GM12874 (cell line): ENCODE measurements around the gene KLF13.

Experiments used
- TF ChIP-seq, protein P1 (sequence below): IDR thresholded peaks from 2 replicates; pipeline ENCODE4 v1.5.1; 2011; ENCODE audit warnings: low read depth, mild to moderate bottlenecking, control low read depth, low read length, moderate library complexity; ENCODE audit not compliant: insufficient read depth

KLF13 gene

DNA sequence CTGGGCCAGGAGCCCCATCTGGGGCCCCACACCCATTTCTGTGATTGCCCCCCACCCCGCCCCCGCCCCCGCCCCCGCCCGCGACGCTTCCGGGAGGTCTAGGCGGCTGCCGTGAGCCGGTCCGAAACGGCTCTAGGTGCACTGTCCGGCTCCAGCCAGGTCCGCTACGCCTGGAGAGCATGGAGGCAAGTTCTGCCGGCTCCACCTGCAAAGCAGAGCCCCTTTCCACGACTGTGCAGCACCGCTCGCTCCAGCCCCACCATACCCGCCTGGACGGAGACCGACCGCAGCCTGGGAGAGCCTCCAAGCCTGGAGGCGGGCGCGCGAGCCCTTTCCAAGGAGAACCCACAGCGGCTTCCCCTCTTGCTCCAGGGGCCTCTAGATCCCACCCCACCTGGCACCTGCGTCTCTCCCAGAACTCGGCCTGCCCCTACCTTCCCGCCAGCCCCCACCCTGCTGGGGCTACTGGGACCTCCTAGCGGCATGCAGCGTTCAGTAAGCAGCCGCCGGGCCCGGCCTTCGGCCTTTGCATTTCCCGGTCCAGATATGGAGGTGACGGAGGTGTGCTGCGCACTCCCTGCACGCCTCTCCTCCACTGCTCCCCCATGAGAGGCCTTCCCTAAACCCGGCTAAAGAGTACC, 66.2 kb downstream of the KLF13 start:
- TF ChIP-seq, protein P1, sequence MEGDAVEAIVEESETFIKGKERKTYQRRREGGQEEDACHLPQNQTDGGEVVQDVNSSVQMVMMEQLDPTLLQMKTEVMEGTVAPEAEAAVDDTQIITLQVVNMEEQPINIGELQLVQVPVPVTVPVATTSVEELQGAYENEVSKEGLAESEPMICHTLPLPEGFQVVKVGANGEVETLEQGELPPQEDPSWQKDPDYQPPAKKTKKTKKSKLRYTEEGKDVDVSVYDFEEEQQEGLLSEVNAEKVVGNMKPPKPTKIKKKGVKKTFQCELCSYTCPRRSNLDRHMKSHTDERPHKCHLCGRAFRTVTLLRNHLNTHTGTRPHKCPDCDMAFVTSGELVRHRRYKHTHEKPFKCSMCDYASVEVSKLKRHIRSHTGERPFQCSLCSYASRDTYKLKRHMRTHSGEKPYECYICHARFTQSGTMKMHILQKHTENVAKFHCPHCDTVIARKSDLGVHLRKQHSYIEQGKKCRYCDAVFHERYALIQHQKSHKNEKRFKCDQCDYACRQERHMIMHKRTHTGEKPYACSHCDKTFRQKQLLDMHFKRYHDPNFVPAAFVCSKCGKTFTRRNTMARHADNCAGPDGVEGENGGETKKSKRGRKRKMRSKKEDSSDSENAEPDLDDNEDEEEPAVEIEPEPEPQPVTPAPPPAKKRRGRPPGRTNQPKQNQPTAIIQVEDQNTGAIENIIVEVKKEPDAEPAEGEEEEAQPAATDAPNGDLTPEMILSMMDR = no peak

DNA sequence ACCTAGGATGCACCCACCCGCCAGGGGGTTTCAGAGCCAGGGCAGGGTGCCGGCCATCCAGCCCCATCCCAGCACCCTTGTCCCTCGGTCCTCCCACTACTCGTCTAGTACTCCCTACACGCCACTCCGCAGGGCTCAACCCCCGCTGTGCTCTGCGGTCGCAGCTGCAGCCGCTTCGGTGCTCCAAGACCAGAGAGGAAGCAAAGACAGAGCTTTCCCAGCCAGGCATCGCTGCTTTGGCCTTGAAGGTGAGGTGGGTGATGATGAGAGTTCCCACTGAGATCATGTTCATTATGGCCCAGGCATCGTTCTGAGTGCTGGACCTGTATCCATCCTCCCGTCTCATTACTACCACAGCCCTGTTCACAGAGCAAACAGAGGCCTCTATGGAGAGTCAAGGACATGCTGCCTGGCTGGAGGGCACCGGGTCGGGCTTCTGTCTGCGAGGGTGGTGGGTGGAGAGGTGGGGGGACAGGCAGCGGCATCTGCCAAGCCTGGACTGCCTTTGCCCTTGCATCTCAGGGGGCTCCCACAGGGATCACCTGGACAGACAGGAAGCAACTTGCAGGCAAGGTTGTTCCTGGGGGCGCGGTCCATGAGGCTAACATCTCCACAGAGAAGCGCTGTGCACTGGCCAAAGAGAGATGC, 66.9 kb downstream of the KLF13 start:
- TF ChIP-seq, protein P1 = no peak

GRCh38 chr15:31396881-31397560, 70.4 kb downstream of the KLF13 start:
- TF ChIP-seq, protein P1 = no peak

DNA sequence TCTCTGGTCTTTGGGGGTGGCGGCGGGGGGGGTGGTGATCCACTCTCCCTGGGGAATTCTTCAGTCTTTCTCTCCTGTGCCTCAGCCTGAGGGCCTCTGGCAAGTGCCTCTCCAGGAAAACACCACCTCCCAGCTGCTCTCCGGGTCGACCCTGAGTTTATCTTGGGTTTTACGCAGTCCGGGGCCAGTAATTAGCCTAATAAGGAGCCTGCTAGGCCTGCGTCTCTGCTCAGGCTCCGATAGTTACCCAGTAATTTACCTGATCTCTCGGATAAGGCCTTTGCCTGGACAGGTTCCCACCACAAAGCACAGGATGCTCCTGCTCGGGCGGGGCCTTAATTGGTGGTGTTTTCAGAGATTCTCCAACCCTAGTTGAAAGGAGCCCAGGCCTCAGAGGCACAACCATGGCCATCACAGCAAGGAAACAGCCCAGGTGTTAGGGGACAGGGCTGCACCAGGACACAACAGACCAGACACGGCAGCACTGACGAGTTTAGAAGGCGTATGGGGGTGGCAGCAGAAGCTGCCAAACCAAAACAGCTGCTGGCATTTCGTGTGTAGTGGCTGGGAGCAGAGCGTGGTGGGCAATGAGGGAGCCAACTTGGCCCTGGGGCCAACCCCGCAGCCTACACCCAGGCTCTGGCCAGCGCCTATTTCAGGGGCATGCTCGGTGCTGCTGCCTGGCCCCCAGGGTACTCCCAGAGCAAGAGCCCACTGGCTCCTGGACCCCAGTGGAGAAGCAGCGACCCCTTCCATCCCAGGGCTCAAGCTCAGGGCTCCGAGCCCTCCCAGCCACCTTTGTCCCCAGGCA, 71.4 kb downstream of the KLF13 start:
- TF ChIP-seq, protein P1 = no peak

GRCh38 chr15:31398677-31399301, 72.2 kb downstream of the KLF13 start:
- TF ChIP-seq, protein P1 = no peak

- TF ChIP-seq, protein P1 = no peak
Measured at GRCh38 chr15:31399544-31400171, 73.0 kb downstream of the KLF13 start.
